Measurements from ENCODE around the gene MLN.
A peak's percentile ranks its signal among the peaks of the same experiment; 100 is the strongest.

The MLN gene, protein sequence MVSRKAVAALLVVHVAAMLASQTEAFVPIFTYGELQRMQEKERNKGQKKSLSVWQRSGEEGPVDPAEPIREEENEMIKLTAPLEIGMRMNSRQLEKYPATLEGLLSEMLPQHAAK

DNA sequence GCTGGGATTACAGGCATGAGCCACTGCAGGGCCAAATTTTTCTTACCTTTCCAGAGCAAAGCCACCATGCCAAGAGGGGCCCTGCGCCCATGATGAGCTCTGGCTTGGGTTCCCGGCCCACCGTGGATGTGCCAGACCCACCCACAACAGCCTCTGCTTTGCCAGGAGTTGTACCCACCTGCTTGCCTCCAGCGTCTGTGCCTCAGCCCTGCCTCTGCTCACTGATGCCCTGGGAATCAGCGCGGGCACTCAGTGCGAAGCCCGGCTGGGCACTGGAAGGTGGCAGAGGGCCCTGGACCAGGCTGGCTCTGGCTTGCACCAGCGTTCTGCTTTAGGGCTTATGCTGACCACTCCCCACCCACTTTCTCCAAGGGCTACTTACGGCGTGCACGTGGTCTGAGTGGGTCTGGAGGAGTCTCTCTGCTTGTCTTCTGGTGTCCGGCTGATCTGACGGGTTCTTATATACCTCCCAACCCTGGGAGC, at the start of gene MLN:
TSS of gene MLN (minus strand) at position 433 of the 483 bp plus-strand sequence. CDS start 2,840 bp downstream, outside the sequence.
- no peak within 1 kb of the TSS for H3K4me3 Mint-ChIP-seq
- H3K4me1 Mint-ChIP-seq = peaks cover 17% of the 10 kb centered on the region
- no peaks in the 10 kb centered on the region for H3K36me3 Mint-ChIP-seq
- no peaks in the 10 kb centered on the region for H3K9me3 Mint-ChIP-seq
- no peak within 1 kb of the TSS for H3K27ac Mint-ChIP-seq
- H3K27me3 Mint-ChIP-seq = peaks cover 2% of the 10 kb centered on the region

DNA sequence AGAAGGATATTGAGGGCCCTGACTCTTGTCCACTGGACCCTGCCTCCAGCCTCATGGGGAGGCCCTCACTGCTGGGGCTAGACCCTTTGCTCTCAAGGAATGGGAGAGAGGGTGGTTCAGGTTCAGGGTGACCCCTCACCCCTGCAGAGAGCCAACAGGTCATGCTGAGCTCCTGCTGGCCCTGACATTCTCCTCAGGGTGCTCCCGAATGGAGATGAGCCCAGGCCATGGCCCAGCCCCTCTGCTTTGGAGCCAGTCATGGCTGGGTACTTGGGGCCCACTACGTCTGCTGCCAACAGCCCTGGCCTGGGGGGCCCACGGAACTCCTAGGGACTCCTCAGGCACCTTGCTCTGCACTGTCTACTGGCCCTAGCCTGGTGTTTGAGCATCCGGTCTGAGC, 49.2 kb upstream of the MLN start:
- Mint-ChIP-seq H3K4me1 (peaks cover 36% of the 10 kb centered on the region), H3K9me3 (no peaks in the 10 kb centered on the region), H3K36me3 (no peaks in the 10 kb centered on the region), H3K4me3 (no peak overlapping the region), H3K27me3 (no peaks in the 10 kb centered on the region), H3K27ac (no peak overlapping the region)

DNA sequence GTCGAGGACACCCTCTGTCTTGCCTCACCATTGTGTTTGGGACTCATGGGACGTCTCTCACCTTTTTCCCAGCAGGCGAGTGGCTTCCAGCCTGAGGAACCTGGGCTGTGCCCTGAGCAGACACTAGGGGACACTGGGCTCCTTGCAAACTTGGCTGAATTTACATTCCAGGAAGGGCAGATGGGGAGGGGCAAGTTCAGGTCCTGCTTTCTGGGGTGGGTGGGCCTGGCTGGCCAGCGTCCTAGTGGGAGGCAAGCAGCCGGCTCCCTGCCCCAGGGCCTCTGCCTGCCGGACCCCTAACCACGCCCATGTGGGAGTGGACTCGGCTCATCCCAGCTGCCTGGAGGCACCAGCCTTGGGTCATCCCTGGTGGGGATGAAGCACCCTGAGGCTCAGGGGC, 48.2 kb upstream of the MLN start:
- Mint-ChIP-seq H3K27me3 (no peaks in the 10 kb centered on the region), H3K27ac (no peak overlapping the region), H3K36me3 (no peaks in the 10 kb centered on the region), H3K4me3 (no peak overlapping the region), H3K9me3 (no peaks in the 10 kb centered on the region), H3K4me1 (peaks cover 26% of the 10 kb centered on the region)

DNA sequence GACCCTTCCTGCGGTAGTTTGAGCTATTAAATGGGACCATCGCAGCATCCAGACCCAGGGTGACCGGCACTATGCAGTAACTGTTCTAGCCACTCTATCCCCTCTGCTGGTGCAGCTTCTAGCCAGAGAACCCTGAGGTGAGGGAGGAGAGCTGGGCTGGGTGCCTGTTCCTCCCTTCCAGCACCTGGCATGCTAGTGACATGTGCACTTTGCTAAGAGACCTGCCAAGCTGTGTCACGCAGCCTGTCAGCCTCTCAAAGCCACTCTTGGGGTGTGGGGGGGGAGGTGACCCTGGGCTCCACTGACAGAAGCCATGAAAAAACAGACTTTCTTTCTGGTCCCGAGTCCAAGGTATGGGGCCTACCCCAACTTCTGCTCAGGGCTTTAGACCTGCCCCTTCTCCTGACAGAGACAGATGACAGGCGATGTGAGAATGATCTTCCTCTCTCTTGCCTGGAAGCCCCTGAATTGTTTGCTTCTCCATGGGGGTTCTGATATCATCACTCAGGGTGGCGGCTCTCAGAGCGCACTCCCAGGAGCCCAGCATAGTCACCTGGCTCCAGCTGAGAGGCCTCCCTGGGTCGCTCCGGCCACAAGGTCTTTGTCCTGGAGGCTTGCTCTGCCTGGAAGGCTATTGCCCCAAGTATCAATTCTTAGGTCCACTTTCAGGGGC, 47.2 kb upstream of the MLN start:
- Mint-ChIP-seq H3K27ac (peak overlapping the region; percentile 51), H3K27me3 (peaks cover 1% of the 10 kb centered on the region), H3K4me3 (no peak overlapping the region), H3K9me3 (no peaks in the 10 kb centered on the region), H3K4me1 (peaks cover 16% of the 10 kb centered on the region), H3K36me3 (no peaks in the 10 kb centered on the region)

DNA sequence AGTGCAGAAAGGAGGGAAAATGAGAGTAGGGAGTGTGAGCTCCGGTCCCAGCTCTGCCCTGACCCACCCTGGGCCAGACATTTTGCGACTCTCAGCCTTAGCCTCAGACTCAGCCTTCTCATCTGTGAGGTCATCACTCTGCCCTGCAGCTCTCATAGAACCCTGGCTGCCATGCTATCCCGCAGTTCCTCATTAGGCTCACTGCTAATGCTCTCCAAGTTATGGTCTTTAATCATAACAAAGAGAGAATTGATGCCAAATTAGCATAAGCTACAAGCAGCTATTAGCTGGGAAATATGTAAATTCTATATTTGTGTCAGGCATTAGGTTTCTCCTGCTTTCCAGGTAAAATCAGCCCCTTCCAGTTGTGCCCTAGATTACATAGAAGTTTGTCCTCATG, 46.5 kb upstream of the MLN start:
- Mint-ChIP-seq H3K27ac (no peak overlapping the region), H3K9me3 (no peaks in the 10 kb centered on the region), H3K4me3 (no peak overlapping the region), H3K36me3 (no peaks in the 10 kb centered on the region), H3K4me1 (peaks cover 9% of the 10 kb centered on the region), H3K27me3 (peaks cover 1% of the 10 kb centered on the region)

DNA sequence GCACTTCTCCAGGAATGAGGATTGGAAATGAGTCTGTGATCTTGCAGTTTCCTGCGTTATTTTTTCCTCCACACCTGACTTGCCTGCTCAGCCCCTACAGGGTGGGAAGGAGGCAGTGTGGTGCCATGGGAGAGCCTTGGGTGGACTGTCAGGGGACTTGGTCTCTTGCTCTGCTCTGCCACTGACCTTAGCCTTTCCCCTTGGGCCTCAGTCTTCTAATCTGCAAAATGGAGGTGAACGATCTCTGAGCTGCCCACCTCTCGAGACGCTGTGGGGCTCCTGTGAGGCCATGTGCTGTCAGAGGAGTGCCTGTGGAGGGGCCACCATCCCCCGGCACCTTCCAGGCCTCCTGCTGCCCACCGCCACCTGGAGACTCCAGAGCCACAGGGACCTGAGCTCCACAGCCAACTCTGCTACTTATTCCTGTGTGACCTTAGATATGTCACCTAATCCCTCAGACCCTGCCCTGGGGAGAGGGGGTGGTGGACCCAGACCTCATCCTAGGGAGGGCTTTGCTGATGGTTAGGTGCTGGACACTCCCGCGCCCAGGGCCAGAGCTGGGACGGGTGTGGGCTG, 45.8 kb upstream of the MLN start:
- H3K9me3 Mint-ChIP-seq = no peaks in the 10 kb centered on the region
- H3K27ac Mint-ChIP-seq = no peak overlapping the region
- H3K36me3 Mint-ChIP-seq = no peaks in the 10 kb centered on the region
- H3K27me3 Mint-ChIP-seq = peaks cover 1% of the 10 kb centered on the region
- peaks cover 5% of the 10 kb centered on the region for H3K4me1 Mint-ChIP-seq
- no peak overlapping the region for H3K4me3 Mint-ChIP-seq

DNA sequence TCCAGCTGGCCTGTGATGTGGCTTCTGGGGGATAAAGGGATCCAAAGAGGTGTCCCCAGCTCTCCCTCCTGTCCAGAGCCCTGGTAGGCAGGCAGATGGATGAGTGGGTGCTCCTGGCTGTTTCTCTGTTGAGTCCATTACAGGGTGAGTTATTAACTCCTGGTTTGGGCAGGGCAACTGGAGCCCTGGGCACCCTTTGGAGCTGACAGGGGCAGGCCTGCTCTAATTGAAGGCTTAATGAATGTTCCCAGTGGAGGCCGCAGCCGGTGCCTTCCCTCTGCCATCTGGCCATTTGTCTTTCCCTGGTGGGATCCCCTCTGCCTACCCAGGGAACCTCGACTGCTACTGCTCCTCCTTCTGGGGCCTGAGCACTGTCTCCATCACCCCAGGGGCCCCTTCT, 44.7 kb upstream of the MLN start:
- Mint-ChIP-seq H3K36me3 (no peaks in the 10 kb centered on the region), H3K27ac (no peak overlapping the region), H3K4me1 (no peaks in the 10 kb centered on the region), H3K27me3 (peaks cover 1% of the 10 kb centered on the region), H3K4me3 (no peak overlapping the region), H3K9me3 (no peaks in the 10 kb centered on the region)

DNA sequence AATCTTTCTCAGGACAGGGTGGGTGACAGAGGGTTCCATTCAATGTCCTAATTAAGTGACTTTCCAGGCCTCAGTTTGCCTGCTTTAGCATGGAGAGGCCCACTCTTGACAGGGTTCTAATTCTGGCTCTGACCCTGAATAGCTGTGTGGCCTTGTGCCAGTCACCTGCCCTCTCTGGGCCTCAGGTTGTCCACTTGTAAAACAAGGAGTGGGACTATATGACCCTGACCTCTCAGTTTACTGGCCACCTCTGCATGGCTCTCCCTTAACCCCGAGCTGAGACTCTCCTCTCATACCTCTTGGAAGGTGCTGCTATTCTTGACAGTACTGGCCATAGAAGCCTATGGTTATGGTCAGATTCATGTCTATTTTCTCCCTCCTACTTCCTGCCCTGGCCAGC, 44.1 kb upstream of the MLN start:
- Mint-ChIP-seq H3K36me3 (no peaks in the 10 kb centered on the region), H3K27ac (peak overlapping the region; percentile 70), H3K4me1 (no peaks in the 10 kb centered on the region), H3K9me3 (no peaks in the 10 kb centered on the region), H3K4me3 (no peak overlapping the region), H3K27me3 (peaks cover 1% of the 10 kb centered on the region)

DNA sequence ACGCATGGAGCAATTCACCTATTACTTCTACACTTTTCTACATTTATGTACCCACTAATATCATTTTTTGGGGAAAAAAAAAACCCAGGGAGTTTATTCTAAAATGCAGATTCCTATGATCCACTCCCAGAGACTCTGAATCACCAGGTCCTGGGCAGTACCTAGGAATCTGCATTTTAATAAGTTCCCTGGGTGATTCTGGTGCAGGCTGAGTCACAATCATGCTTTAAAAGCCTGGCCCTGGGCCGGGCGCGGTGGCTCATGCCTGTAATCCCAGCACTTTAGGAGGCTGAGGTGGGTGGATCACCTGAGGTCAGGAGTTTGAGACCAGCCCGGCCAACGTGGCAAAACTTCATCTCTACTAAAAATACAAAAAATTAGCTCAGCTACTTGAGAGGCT, 43.3 kb upstream of the MLN start:
- Mint-ChIP-seq H3K27me3 (peaks cover 1% of the 10 kb centered on the region), H3K4me1 (no peaks in the 10 kb centered on the region), H3K4me3 (no peak overlapping the region), H3K9me3 (no peaks in the 10 kb centered on the region), H3K36me3 (no peaks in the 10 kb centered on the region), H3K27ac (peak overlapping the region; percentile 65)

DNA sequence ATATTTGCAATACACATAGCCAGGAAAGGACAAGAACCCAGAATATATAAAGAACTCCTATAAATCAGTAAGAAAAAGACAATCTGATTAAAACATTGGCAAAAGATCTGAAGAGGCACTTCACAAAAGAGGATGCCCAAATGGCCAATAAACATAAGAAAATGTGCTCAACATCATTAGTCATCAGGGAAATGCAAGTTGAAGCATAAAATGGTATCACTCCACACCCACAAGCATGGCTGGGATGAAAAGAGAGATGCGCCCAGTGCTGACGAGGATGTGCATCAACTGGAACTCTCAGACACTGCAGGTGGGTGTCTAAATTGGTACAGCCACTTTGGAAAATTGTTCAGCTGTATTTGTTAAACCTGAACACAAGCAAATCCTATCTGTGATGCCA, 42.4 kb upstream of the MLN start:
- Mint-ChIP-seq H3K27me3 (peaks cover 1% of the 10 kb centered on the region), H3K9me3 (no peaks in the 10 kb centered on the region), H3K4me3 (no peak overlapping the region), H3K4me1 (no peaks in the 10 kb centered on the region), H3K36me3 (no peaks in the 10 kb centered on the region), H3K27ac (no peak overlapping the region)

DNA sequence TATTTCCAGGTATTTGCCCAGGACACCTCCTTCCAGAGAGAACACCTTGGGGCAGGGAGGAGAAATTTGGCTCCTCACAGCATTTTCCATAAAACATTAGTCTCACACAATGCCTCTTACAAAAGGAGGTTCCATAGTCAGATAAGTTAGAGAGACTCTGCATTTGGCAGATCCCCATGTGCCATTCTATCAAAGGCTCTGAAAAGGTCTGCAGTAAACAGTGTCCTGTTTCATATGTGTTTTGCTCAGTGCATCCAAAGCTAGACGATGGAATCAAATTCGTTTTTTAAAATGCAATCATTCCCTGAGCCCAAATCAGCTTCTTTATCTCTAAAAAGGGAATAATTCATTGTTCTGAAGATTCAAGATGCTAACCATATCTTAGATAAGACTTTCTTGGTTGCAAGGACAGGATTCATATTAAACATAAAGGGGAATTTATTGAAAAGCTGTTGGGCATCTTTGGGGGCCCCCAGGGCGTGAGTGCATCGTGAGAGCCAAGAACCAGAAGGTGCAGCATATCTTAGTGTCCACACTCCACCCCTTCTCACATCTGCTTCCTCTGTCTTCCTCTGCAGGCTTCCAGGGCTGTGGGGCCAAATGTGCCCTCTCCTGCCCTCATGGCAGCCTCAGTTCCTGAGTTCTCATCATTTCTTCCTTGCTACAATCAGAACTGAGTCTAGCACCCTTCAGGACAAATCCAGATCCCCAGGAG, 41.4 kb upstream of the MLN start:
- Mint-ChIP-seq H3K4me1 (peaks cover 4% of the 10 kb centered on the region), H3K27ac (no peak overlapping the region), H3K4me3 (no peak overlapping the region), H3K9me3 (no peaks in the 10 kb centered on the region), H3K36me3 (no peaks in the 10 kb centered on the region), H3K27me3 (peaks cover 1% of the 10 kb centered on the region)

DNA sequence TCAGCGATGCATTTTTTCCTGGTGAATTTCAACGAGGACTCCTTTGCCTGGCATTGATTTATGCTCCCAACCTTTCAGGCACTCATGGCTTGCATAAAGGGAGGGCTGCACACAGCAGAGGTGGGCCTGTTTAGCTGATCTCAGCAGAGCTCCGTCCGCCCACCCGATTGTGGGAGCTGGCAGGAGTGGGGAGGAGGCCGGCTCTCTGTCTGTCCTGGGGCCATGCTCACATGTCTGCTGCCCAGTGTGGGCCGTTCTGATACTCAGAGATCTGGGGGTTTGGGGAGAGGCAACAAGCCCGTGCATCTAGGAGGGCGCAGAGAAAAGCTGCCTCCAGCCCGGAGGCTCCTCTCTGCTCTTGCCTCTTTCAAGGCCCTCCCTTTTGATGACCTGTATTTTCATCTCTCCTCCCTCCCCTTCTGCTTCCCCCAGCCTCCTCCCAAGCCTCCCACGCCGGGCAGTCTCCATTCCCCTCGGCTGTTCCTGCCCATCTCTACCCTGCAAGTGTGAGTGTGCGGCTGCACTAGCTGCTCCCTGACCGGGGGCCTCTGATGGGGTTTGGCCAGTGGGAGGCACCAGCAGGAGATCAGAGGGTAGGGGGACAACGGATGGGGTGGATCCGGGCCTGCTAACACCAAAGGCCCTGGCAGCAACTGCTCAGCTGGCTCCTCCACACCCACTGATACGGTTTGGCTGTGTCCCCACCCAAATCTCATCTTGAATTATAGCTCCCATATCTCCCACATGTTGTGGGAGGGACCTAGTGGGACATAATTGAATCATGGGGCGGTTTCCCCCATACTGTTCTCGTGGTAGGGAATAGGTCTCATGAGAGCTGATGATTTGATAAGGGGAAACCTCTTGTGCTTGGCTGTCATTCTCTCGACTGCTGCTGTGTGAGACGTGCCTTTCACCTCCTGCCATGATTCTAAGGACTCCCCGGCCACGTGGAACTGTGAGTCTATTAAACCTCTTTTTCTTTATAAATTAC, 39.6 kb upstream of the MLN start:
- Mint-ChIP-seq H3K9me3 (no peaks in the 10 kb centered on the region), H3K4me3 (no peak overlapping the region), H3K4me1 (peaks cover 12% of the 10 kb centered on the region), H3K36me3 (no peaks in the 10 kb centered on the region), H3K27me3 (peaks cover 1% of the 10 kb centered on the region), H3K27ac (no peak overlapping the region)

DNA sequence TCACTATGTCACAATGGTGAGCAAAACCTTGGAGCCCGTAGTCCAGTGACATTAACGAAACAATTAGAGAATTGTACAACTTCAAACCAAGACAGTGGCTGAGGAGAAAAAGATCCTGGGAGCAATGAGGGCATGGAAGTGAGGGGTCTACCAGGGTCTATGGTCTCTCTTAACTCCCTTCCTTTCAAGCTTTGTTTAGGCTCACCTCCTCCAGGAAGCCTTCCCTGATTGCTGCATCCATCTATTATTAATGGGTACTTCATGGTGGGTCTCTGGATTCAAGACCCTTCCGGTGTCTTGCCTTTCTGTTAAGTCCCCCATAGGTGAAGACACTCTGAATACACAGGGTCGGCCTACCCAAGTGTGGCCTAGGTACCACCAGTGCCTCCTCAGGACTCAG, 38.1 kb upstream of the MLN start:
- H3K27me3 Mint-ChIP-seq = peaks cover 1% of the 10 kb centered on the region
- H3K27ac Mint-ChIP-seq = no peak overlapping the region
- no peaks in the 10 kb centered on the region for H3K36me3 Mint-ChIP-seq
- H3K9me3 Mint-ChIP-seq = no peaks in the 10 kb centered on the region
- no peak overlapping the region for H3K4me3 Mint-ChIP-seq
- H3K4me1 Mint-ChIP-seq = peaks cover 12% of the 10 kb centered on the region

DNA sequence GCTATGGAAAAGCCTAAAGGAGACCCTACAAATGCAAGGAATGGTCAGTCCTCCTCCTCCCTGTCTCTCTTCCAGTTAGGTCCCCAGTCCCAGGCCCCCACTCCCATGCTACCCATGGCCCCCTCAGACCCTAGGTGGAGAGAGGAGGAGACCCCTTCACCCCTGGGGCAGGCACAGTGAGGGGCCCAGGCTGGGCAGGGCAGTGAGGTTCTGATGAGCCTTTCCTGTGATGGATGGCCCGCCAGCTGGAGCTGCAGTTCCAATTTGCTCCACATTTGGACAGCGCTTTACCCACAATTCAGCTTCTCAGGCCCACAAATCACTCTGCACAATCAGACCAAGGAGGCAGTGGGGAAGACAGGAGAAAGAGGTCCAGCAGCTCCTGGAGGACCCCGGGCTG, 37.3 kb upstream of the MLN start:
- no peaks in the 10 kb centered on the region for H3K27me3 Mint-ChIP-seq
- H3K36me3 Mint-ChIP-seq = no peaks in the 10 kb centered on the region
- no peak overlapping the region for H3K4me3 Mint-ChIP-seq
- peak overlapping the region; percentile 12 for H3K27ac Mint-ChIP-seq
- H3K9me3 Mint-ChIP-seq = no peaks in the 10 kb centered on the region
- H3K4me1 Mint-ChIP-seq = peaks cover 12% of the 10 kb centered on the region

All from activated naive CD4-positive, alpha-beta T cell treated with anti-CD3 and anti-CD28 coated beads, Interleukin-2, amount 50 U/mL, for 24 hours (primary cell).